Neural cell (in vitro differentiated cells): ENCODE results near the gene ACBD3.

ENCODE experiments used
- EP300 ChIP-seq: fragments of 450-650 bp; conservative IDR thresholded peaks from 2 replicates; pipeline ENCODE4 v1.6.1; 2014; ENCODE audit warnings: antibody characterized with exemption, mild to moderate bottlenecking, moderate library complexity; ENCODE audit not compliant: poor library complexity, severe bottlenecking
- EZH2 ChIP-seq: fragments of 200-600, 300-800 bp; shearing (Covaris generic), sonication (generic); IDR thresholded peaks from 2 replicates; pipeline ENCODE4 v1.6.1; 2014; ENCODE audit warnings: antibody characterized with exemption, low read length, borderline replicate concordance, mild to moderate bottlenecking; ENCODE audit not compliant: insufficient read depth, poor library complexity, severe bottlenecking
- POLR2AphosphoS5 ChIP-seq: IDR thresholded peaks from 2 replicates; pipeline ENCODE4 v1.6.1; 2012
- RAD21 ChIP-seq: fragments of 450-650 bp; conservative IDR thresholded peaks from 2 replicates; pipeline ENCODE4 v1.6.1; 2014; ENCODE audit warnings: antibody characterized with exemption, mild to moderate bottlenecking, moderate library complexity
- SMC3 ChIP-seq: fragments of 450-650 bp; conservative IDR thresholded peaks from 2 replicates; pipeline ENCODE4 v1.6.1; 2014; ENCODE audit warnings: antibody characterized with exemption, mild to moderate bottlenecking, moderate library complexity; ENCODE audit not compliant: poor library complexity
- TF ChIP-seq, protein P1 (sequence below): fragments of 450-650 bp; IDR thresholded peaks from 2 replicates; pipeline ENCODE4 v1.5.1; 2014; ENCODE audit warnings: antibody characterized with exemption, mild to moderate bottlenecking, moderate library complexity; ENCODE audit not compliant: poor library complexity, severe bottlenecking

DNA sequence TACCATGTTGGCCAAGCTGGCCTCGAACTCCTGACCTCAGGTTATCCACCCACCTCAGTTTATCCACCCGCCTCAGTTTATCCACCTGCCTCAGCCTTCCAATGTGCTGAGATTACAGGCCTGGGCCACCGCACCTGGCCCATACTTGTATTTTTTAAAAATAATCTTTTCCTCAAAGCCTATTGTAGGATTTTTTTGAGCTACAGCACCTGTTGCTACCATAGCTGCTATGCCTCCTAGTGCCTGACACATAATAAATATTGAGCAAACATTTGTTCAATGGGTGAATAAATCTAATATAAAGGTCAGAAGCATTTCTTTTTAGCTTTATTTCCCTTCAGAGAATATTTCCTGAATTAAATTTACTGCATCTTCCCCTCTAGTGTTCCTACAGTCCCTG is 15.7 kb upstream of the ACBD3 start:
- TF ChIP-seq, protein P1, sequence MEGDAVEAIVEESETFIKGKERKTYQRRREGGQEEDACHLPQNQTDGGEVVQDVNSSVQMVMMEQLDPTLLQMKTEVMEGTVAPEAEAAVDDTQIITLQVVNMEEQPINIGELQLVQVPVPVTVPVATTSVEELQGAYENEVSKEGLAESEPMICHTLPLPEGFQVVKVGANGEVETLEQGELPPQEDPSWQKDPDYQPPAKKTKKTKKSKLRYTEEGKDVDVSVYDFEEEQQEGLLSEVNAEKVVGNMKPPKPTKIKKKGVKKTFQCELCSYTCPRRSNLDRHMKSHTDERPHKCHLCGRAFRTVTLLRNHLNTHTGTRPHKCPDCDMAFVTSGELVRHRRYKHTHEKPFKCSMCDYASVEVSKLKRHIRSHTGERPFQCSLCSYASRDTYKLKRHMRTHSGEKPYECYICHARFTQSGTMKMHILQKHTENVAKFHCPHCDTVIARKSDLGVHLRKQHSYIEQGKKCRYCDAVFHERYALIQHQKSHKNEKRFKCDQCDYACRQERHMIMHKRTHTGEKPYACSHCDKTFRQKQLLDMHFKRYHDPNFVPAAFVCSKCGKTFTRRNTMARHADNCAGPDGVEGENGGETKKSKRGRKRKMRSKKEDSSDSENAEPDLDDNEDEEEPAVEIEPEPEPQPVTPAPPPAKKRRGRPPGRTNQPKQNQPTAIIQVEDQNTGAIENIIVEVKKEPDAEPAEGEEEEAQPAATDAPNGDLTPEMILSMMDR: no peak
- TF ChIP-seq EZH2: no peak
- TF ChIP-seq SMC3: no peak
- no peak for TF ChIP-seq POLR2AphosphoS5
- no peak for TF ChIP-seq EP300
- TF ChIP-seq RAD21: no peak
